ENCODE results near the gene CD19. TPM values are rescaled to one million over a fixed set of nuclear protein-coding genes. Genes with fewer than 3 reads are reported as not detected.
"Not testable (repeated sequence)": the region's sequence is repeated elsewhere in the genome, so short reads cannot be mapped to it uniquely, and the experiment has no call there.

Gene CD19
- total RNA-seq, 1 donor from 2014 or later, result 0.40 TPM

GRCh38 chr16:28910086-28911031, 21.4 kb upstream of the CD19 start:
- peak; percentile 89 for ATAC-seq

GRCh38 chr16:28912558-28912957, 19.2 kb upstream of the CD19 start:
- no peak for ATAC-seq

- no peak for ATAC-seq
These were observed 17.6 kb upstream of the CD19 start for GRCh38 chr16:28913946-28914724.

- ATAC-seq, result no peak
These were observed 16.6 kb upstream of the CD19 start for GRCh38 chr16:28915181-28915580.

GRCh38 chr16:28917095-28917494, 14.7 kb upstream of the CD19 start:
- no peak for ATAC-seq

GRCh38 chr16:28918698-28919097, 13.1 kb upstream of the CD19 start:
- no peak for ATAC-seq

- ATAC-seq, result no peak
These were observed 8.6 kb upstream of the CD19 start for GRCh38 chr16:28923231-28923587.

- ATAC-seq, result peak; percentile 31
These were observed 7.9 kb upstream of the CD19 start for GRCh38 chr16:28923652-28924398.

- no peak for ATAC-seq
These were observed 7.4 kb upstream of the CD19 start for GRCh38 chr16:28924399-28924761.

GRCh38 chr16:28924762-28925385, 6.9 kb upstream of the CD19 start, which contains the start of gene RABEP2:
Gene RABEP2 (minus strand): TSS chr16:28925238. CDS start chr16:28925163, 75 bp downstream.
- peak; percentile 97 for ATAC-seq

- peak; percentile 38 for ATAC-seq
These were observed 6.2 kb upstream of the CD19 start for GRCh38 chr16:28925386-28926228.

- not testable (repeated sequence) for ATAC-seq
These were observed 5.5 kb upstream of the CD19 start for GRCh38 chr16:28926284-28926683.

- ATAC-seq, result no peak
These were observed 4.0 kb upstream of the CD19 start for GRCh38 chr16:28927815-28928214.

- ATAC-seq, result no peak
These were observed 1.6 kb upstream of the CD19 start for GRCh38 chr16:28930203-28930602.

GRCh38 chr16:28930652-28931051, 1.1 kb upstream of the CD19 start:
- no peak for ATAC-seq

- ATAC-seq, result no peak
These were observed 769 bp downstream of the CD19 start for GRCh38 chr16:28932339-28933141.

GRCh38 chr16:28933171-28933570, 1.4 kb downstream of the CD19 start:
- no peak for ATAC-seq

- ATAC-seq, result no peak
These were observed 3.6 kb downstream of the CD19 start for GRCh38 chr16:28935346-28935745.

GRCh38 chr16:28935924-28936783, 4.4 kb downstream of the CD19 start:
- peak; percentile 86 for ATAC-seq

- ATAC-seq, result no peak
These were observed 5.0 kb downstream of the CD19 start for GRCh38 chr16:28936784-28937155.
